Measurements from ENCODE around the gene SSNA1. TPM values are rescaled to one million over a fixed set of nuclear protein-coding genes. Genes with fewer than 3 reads are reported as not detected.

The SSNA1 gene
- total and polyA plus RNA-seq, 12 donors: 13.2 to 138 (median 70.3) TPM

- Histone ChIP-seq H3K27me3 (peaks cover 41% of the 10 kb centered on the region), H3K4me3 (no peak overlapping the region), H3K9me3 (replicated peaks in 1 of 3) (no peaks in the 10 kb centered on the region), H3K27ac (no peak overlapping the region), H3K36me3 (replicated peaks in 1 of 2) (no peaks in the 10 kb centered on the region), H3K4me1 (replicated peaks in 1 of 2) (peaks cover 0 to 14% of the 10 kb centered on the region in 2 donors)
- intact Hi-C loops (cut with DNase I): loop anchor here in 1 of 2 donors (10.0 kb wide), 1 partner anchor 449 kb away; no protein-coding TSS in a partner anchor
- no peak for TF ChIP-seq POLR2A (IDR thresholded peaks at IDR 0.05)
- no peak for TF ChIP-seq CTCF (IDR thresholded peaks at IDR 0.05)
- 41 to 49% (median 44%) methylated on average over 11 to 40 of the region's 40 CpGs for WGBS, 4 donors
- DNase-seq: no peak
These were observed 45.7 kb downstream of the SSNA1 start for GRCh38 chr9:137234055-137234697.

- 64 to 77% (median 74%) methylated on average over 16 to 18 of the region's 18 CpGs for WGBS, 4 donors
These were observed 46.4 kb downstream of the SSNA1 start for GRCh38 chr9:137234758-137235423.

GRCh38 chr9:137235424-137236237 lies 47.2 kb downstream of the SSNA1 start:
- Histone ChIP-seq H3K27ac (no peak overlapping the region), H3K4me1 (replicated peaks in 1 of 2) (peaks cover 7 to 23% of the 10 kb centered on the region in 2 donors), H3K36me3 (replicated peaks in 1 of 2) (no peaks in the 10 kb centered on the region), H3K9me3 (replicated peaks in 1 of 3) (no peaks in the 10 kb centered on the region), H3K27me3 (peaks cover 30% of the 10 kb centered on the region), H3K4me3 (no peak overlapping the region)
- TF ChIP-seq POLR2A (IDR thresholded peaks at IDR 0.05) (no peak), CTCF (IDR thresholded peaks at IDR 0.05) (no peak)
- intact Hi-C loops (cut with DNase I): loop anchor here in 1 of 2 donors (10.0 kb wide), 1 partner anchor 451 kb away; no protein-coding TSS in a partner anchor
- WGBS, 4 donors: 54 to 66% (median 63%) methylated on average over 14 to 35 of the region's 35 CpGs
- no peak for DNase-seq

More at GRCh38 chr9:137234758-137235423, 46.4 kb downstream of the SSNA1 start:
- no peak overlapping the region for H3K4me3 ChIP-seq
- no peaks in the 10 kb centered on the region for H3K9me3 ChIP-seq (replicated peaks in 1 of 3)
- peaks cover 3 to 21% of the 10 kb centered on the region in 2 donors for H3K4me1 ChIP-seq (replicated peaks in 1 of 2)
- intact Hi-C loops (cut with DNase I): loop anchor here in 1 of 2 donors (10.0 kb wide), 1 partner anchor 450 kb away; no protein-coding TSS in a partner anchor
- no peak overlapping the region for H3K27ac ChIP-seq
- peaks cover 37% of the 10 kb centered on the region for H3K27me3 ChIP-seq
- DNase-seq: no peak
- TF ChIP-seq POLR2A (IDR thresholded peaks at IDR 0.05) (no peak), CTCF (IDR thresholded peaks at IDR 0.05) (no peak)
- H3K36me3 ChIP-seq (replicated peaks in 1 of 2): no peaks in the 10 kb centered on the region
